ENCODE measurements around the gene PPP1CC.
"Not testable (repeated sequence)": the region's sequence is repeated elsewhere in the genome, so short reads cannot be mapped to it uniquely, and the experiment has no call there.

PPP1CC gene

GRCh38 chr12:110765572-110765971 is 22.9 kb upstream of the PPP1CC start:
- H3K9me3 Mint-ChIP-seq, H3K4me3 Mint-ChIP-seq, DNase-seq, H3K27me3 Mint-ChIP-seq, H3K27ac Mint-ChIP-seq, ATAC-seq: not testable (repeated sequence)
- peaks cover 11% of the 10 kb centered on the region for H3K4me1 Mint-ChIP-seq

- DNase-seq (no peak), ATAC-seq (no peak)
- Mint-ChIP-seq H3K4me1 (peaks cover 14% of the 10 kb centered on the region), H3K4me3 (no peak overlapping the region), H3K9me3 (no peaks in the 10 kb centered on the region), H3K27me3 (no peaks in the 10 kb centered on the region), H3K27ac (no peak overlapping the region)
Measured at GRCh38 chr12:110765111-110765510, 22.4 kb upstream of the PPP1CC start.

- Mint-ChIP-seq H3K27ac (no peak overlapping the region), H3K27me3 (no peaks in the 10 kb centered on the region), H3K9me3 (no peaks in the 10 kb centered on the region), H3K4me3 (no peak overlapping the region), H3K4me1 (peaks cover 21% of the 10 kb centered on the region)
- ATAC-seq (no peak), DNase-seq (no peak)
Measured at GRCh38 chr12:110763583-110763982, 20.9 kb upstream of the PPP1CC start.

GRCh38 chr12:110762891-110763290 is 20.2 kb upstream of the PPP1CC start:
- ATAC-seq (peak; percentile 73), DNase-seq (peak in 1 of 2 donors; percentile 39)
- Mint-ChIP-seq H3K27me3 (no peaks in the 10 kb centered on the region), H3K4me3 (peak overlapping the region; percentile 45 to 66), H3K27ac (peak overlapping the region; percentile 64 to 74), H3K9me3 (no peaks in the 10 kb centered on the region), H3K4me1 (peaks cover 21% of the 10 kb centered on the region)

GRCh38 chr12:110760204-110760609 is 17.5 kb upstream of the PPP1CC start:
- Mint-ChIP-seq H3K9me3 (no peaks in the 10 kb centered on the region), H3K27me3 (no peaks in the 10 kb centered on the region), H3K4me3 (no peak overlapping the region), H3K4me1 (peaks cover 33% of the 10 kb centered on the region), H3K27ac (no peak overlapping the region)
- ATAC-seq (peak; percentile 58), DNase-seq (no peak)

- Mint-ChIP-seq H3K27ac (no peak overlapping the region), H3K4me1 (peaks cover 33% of the 10 kb centered on the region), H3K9me3 (no peaks in the 10 kb centered on the region), H3K4me3 (no peak overlapping the region), H3K27me3 (no peaks in the 10 kb centered on the region)
- no peak for DNase-seq
- no peak for ATAC-seq
Measured at GRCh38 chr12:110758922-110759321, 16.2 kb upstream of the PPP1CC start.

- no peak for ATAC-seq
- no peaks in the 10 kb centered on the region for H3K9me3 Mint-ChIP-seq
- H3K4me3 Mint-ChIP-seq, result no peak overlapping the region
- no peak overlapping the region for H3K27ac Mint-ChIP-seq
- H3K4me1 Mint-ChIP-seq, result peaks cover 22% of the 10 kb centered on the region
- no peaks in the 10 kb centered on the region for H3K27me3 Mint-ChIP-seq
- DNase-seq, result no peak
Measured at GRCh38 chr12:110756611-110757010, 13.9 kb upstream of the PPP1CC start.

GRCh38 chr12:110754101-110754793 is 11.6 kb upstream of the PPP1CC start:
- ATAC-seq, result no peak
- Mint-ChIP-seq H3K27me3 (no peaks in the 10 kb centered on the region), H3K4me3 (no peak overlapping the region), H3K9me3 (no peaks in the 10 kb centered on the region), H3K4me1 (peaks cover 11% of the 10 kb centered on the region), H3K27ac (no peak overlapping the region)
- no peak for DNase-seq

- no peak overlapping the region for H3K4me3 Mint-ChIP-seq
- no peak overlapping the region for H3K27ac Mint-ChIP-seq
- H3K9me3 Mint-ChIP-seq, result no peaks in the 10 kb centered on the region
- H3K4me1 Mint-ChIP-seq, result no peaks in the 10 kb centered on the region
- DNase-seq (no peak), ATAC-seq (no peak)
- no peaks in the 10 kb centered on the region for H3K27me3 Mint-ChIP-seq
Measured at GRCh38 chr12:110750784-110751461, 8.2 kb upstream of the PPP1CC start.

- no peaks in the 10 kb centered on the region for H3K9me3 Mint-ChIP-seq
- H3K27ac Mint-ChIP-seq, result no peak overlapping the region
Measured at GRCh38 chr12:110746550-110746949, 3.9 kb upstream of the PPP1CC start.

GRCh38 chr12:110745542-110746284 is 3.0 kb upstream of the PPP1CC start:
- Mint-ChIP-seq H3K4me3 (no peak overlapping the region), H3K27me3 (no peaks in the 10 kb centered on the region), H3K9me3 (no peaks in the 10 kb centered on the region), H3K4me1 (peaks cover 22% of the 10 kb centered on the region), H3K27ac (peak overlapping the region in 1 of 2 donors; percentile 52)
- DNase-seq (no peak), ATAC-seq (no peak)

More at GRCh38 chr12:110746550-110746949, 3.9 kb upstream of the PPP1CC start:
- no peak overlapping the region for H3K4me3 Mint-ChIP-seq
- H3K27me3 Mint-ChIP-seq, result no peaks in the 10 kb centered on the region
- DNase-seq (no peak), ATAC-seq (no peak)
- H3K4me1 Mint-ChIP-seq, result peaks cover 17% of the 10 kb centered on the region

GRCh38 chr12:110744601-110745264 is 2.0 kb upstream of the PPP1CC start:
- no peaks in the 10 kb centered on the region for H3K27me3 Mint-ChIP-seq
- H3K4me3 Mint-ChIP-seq, result peak overlapping the region in 1 of 2 donors; percentile 94
- H3K4me1 Mint-ChIP-seq, result peaks cover 27% of the 10 kb centered on the region
- DNase-seq, result no peak
- ATAC-seq, result no peak
- H3K9me3 Mint-ChIP-seq, result no peaks in the 10 kb centered on the region
- H3K27ac Mint-ChIP-seq, result no peak overlapping the region

GRCh38 chr12:110744151-110744571 is 1.5 kb upstream of the PPP1CC start:
- Mint-ChIP-seq H3K4me1 (peaks cover 33% of the 10 kb centered on the region), H3K27ac (no peak overlapping the region), H3K9me3 (no peaks in the 10 kb centered on the region), H3K4me3 (peak overlapping the region; percentile 94 to 98), H3K27me3 (no peaks in the 10 kb centered on the region)
- ATAC-seq, result no peak
- DNase-seq, result no peak

- Mint-ChIP-seq H3K27me3 (no peaks in the 10 kb centered on the region), H3K9me3 (no peaks in the 10 kb centered on the region), H3K4me1 (peaks cover 38% of the 10 kb centered on the region), H3K4me3 (peak overlapping the region; percentile 94 to 98), H3K27ac (peak overlapping the region in 1 of 2 donors; percentile 96)
- ATAC-seq, result no peak
- no peak for DNase-seq
Measured at GRCh38 chr12:110743571-110744093, 941 bp upstream of the PPP1CC start.

- Mint-ChIP-seq H3K27ac (peak overlapping the region; percentile 98 to 100), H3K4me1 (peaks cover 53% of the 10 kb centered on the region), H3K27me3 (no peaks in the 10 kb centered on the region), H3K9me3 (no peaks in the 10 kb centered on the region), H3K4me3 (peak overlapping the region; percentile 94 to 98)
- DNase-seq, result peak in 1 of 2 donors; percentile 19
- ATAC-seq, result peak; percentile 32
Measured at GRCh38 chr12:110742096-110742717, 484 bp downstream of the PPP1CC start.

Measured in stimulated activated naive CD8-positive, alpha-beta T cell treated with anti-CD3 and anti-CD28 coated beads, Interleukin-15, amount 100 ng/mL, for 72 hours (primary cell).